Esophagus muscularis mucosa (tissue), 4 donors: Measurements from ENCODE around the gene PROCA1. TPM values are rescaled to one million over a fixed set of nuclear protein-coding genes. Genes with fewer than 3 reads are reported as not detected.

Source experiments
- DNase-seq: peaks from one replicate; pipeline ENCODE4 v3.0.0-alpha.2; 2017; ENCODE audit errors: extremely low spot score
- H3K27ac ChIP-seq, 4 donors: fragments of 200-600 bp; sonication (generic); replicated peaks in 1 of 4; 1 replicate in 3 of 4; 2 replicates in 1 of 4; pipeline ENCODE4 v1.5.1; 2016 to 2019; ENCODE audit warnings: mild to moderate bottlenecking in 1 of 4
- H3K27me3 ChIP-seq, 4 donors: fragments of 200-600 bp; sonication (generic); one replicate each; pipeline versions ENCODE4 v1.5.1 to v1.6.0; 2016 to 2019
- H3K36me3 ChIP-seq, 4 donors: fragments of 200-600 bp; sonication (generic); one replicate each; pipeline ENCODE4 v1.5.1; 2016 to 2019
- H3K4me1 ChIP-seq, 4 donors: fragments of 200-600 bp; sonication (generic); one replicate each; pipeline ENCODE4 v1.5.1; 2016 to 2019
- H3K4me3 ChIP-seq, 4 donors: fragments of 200-600 bp; sonication (generic); 1 replicate in 2 of 4; 2 replicates in 2 of 4; pipeline ENCODE4 v1.5.1; 2016 to 2019; ENCODE audit warnings: mild to moderate bottlenecking in 4 of 4, moderate library complexity in 1 of 4
- H3K9me3 ChIP-seq, 4 donors: fragments of 200-600 bp; sonication (generic); 1 replicate in 3 of 4; 2 replicates in 1 of 4; pipeline ENCODE4 v1.5.1; 2016 to 2019
- CTCF ChIP-seq, 3 experiments: fragments of 200-600 bp in 2 of 3; fragments of 450-650 bp in 1 of 3; sonication (generic) in 2 of 3; IDR thresholded peaks; one replicate each; pipeline ENCODE4 v1.5.1; 2017 to 2019; ENCODE audit warnings: antibody characterized with exemption in 3 of 3, mild to moderate bottlenecking in 2 of 3, moderate library complexity in 1 of 3
- EP300 ChIP-seq: sonication (generic); formaldehyde crosslinking; IDR thresholded peaks from one replicate; pipeline ENCODE4 v1.6.1; 2017; ENCODE audit warnings: antibody characterized with exemption
- POLR2A ChIP-seq: fragments of 450-650 bp; IDR thresholded peaks from one replicate; pipeline ENCODE4 v1.6.1; 2017; ENCODE audit warnings: antibody characterized with exemption, moderate library complexity, mild to moderate bottlenecking, low read depth
- POLR2AphosphoS5 ChIP-seq, 2 donors: sonication (generic); formaldehyde crosslinking; IDR thresholded peaks; one replicate each; pipeline ENCODE4 v1.6.1; 2017; ENCODE audit warnings: antibody characterized with exemption in 2 of 2
- WGBS: methylation state at CpG from one replicate; pipeline ENCODE4 v1.1.5; 2018; 5-methylcytosine and 5-hydroxymethylcytosine counted together
- intact Hi-C: fragments of 100-400 bp; cut with DNase I; formaldehyde crosslinking; loops from one replicate; pipeline ENCODE4 v1.15.1; 2023
- total RNA-seq, 4 donors: library from RNA; depleted of rRNA; stranded (reverse); fragments of >200 nt; gene quantifications; one replicate each; pipeline versions ENCODE4 v1.1.0 to v1.2.1, GENCODE V29; 2016

PROCA1 gene
- total RNA-seq, 4 donors from 2014 or later = 0.50 to 2.1 (median 0.85) TPM

GRCh38 chr17:28705728-28706334, 5.9 kb downstream of the PROCA1 start:
- intact Hi-C loops = loop anchor here (5.0 kb wide), 1 partner anchor 44 kb away; the partner anchor contains the start of genes SDF2 and SUPT6H
- Histone ChIP-seq H3K4me1 (peaks cover 6 to 14% (median 11%) of the 10 kb centered on the region in 4 donors), H3K9me3 (no peaks in the 10 kb centered on the region), H3K27ac (no peak overlapping the region), H3K27me3 (no peaks in the 10 kb centered on the region), H3K4me3 (no peak overlapping the region), H3K36me3 (peaks cover 24 to 42% (median 38%) of the 10 kb centered on the region in 4 donors)
- TF ChIP-seq POLR2A = no peak
- TF ChIP-seq POLR2AphosphoS5 (IDR thresholded peaks at IDR 0.05) = peak in 1 of 2 donors; percentile 20
- 77% methylated on average over 10 of the region's 10 CpGs for WGBS
- DNase-seq = no peak

GRCh38 chr17:28705074-28705659, 6.5 kb downstream of the PROCA1 start:
- Histone ChIP-seq H3K4me1 (peaks cover 2 to 8% (median 5%) of the 10 kb centered on the region in 4 donors), H3K27ac (no peak overlapping the region), H3K36me3 (peaks cover 31 to 49% (median 45%) of the 10 kb centered on the region in 4 donors), H3K4me3 (no peak overlapping the region), H3K27me3 (no peaks in the 10 kb centered on the region), H3K9me3 (no peaks in the 10 kb centered on the region)
- intact Hi-C loops = loop anchor here (5.0 kb wide), 1 partner anchor 43 kb away; the partner anchor contains the start of genes SDF2 and SUPT6H
- TF ChIP-seq POLR2AphosphoS5 (IDR thresholded peaks at IDR 0.05) (no peak), CTCF (IDR thresholded peaks at IDR 0.05) (no peak), POLR2A (no peak), EP300 (no peak)
- WGBS = 79% methylated on average over 5 of the region's 5 CpGs
- no peak for DNase-seq

GRCh38 chr17:28704219-28704858, 7.3 kb downstream of the PROCA1 start:
- 89% methylated on average over 11 of the region's 14 CpGs for WGBS
- intact Hi-C loops = no loop called here
- Histone ChIP-seq H3K4me1 (no peaks in the 10 kb centered on the region), H3K4me3 (no peak overlapping the region), H3K27ac (no peak overlapping the region), H3K36me3 (peaks cover 39 to 57% (median 53%) of the 10 kb centered on the region in 4 donors), H3K27me3 (no peaks in the 10 kb centered on the region), H3K9me3 (no peaks in the 10 kb centered on the region)
- no peak for DNase-seq
- TF ChIP-seq EP300 (no peak), POLR2A (no peak), POLR2AphosphoS5 (IDR thresholded peaks at IDR 0.05) (no peak), CTCF (IDR thresholded peaks at IDR 0.05) (no peak)

GRCh38 chr17:28703552-28704218, 8.0 kb downstream of the PROCA1 start:
- no peak overlapping the region for H3K27ac ChIP-seq
- 82% methylated on average over 16 of the region's 16 CpGs for WGBS
- peaks cover 46 to 64% (median 60%) of the 10 kb centered on the region in 4 donors for H3K36me3 ChIP-seq
- no peak overlapping the region for H3K4me3 ChIP-seq
- no peak for DNase-seq
- H3K9me3 ChIP-seq = no peaks in the 10 kb centered on the region
- H3K4me1 ChIP-seq = no peaks in the 10 kb centered on the region
- intact Hi-C loops = no loop called here
- no peak for TF ChIP-seq POLR2A
- TF ChIP-seq CTCF (IDR thresholded peaks at IDR 0.05) = no peak
- TF ChIP-seq POLR2AphosphoS5 (IDR thresholded peaks at IDR 0.05) = no peak
- no peak for TF ChIP-seq EP300
- H3K27me3 ChIP-seq = no peaks in the 10 kb centered on the region

- Histone ChIP-seq H3K9me3 (no peaks in the 10 kb centered on the region), H3K4me1 (no peaks in the 10 kb centered on the region), H3K4me3 (no peak overlapping the region), H3K36me3 (peaks cover 55 to 73% (median 69%) of the 10 kb centered on the region in 4 donors), H3K27me3 (no peaks in the 10 kb centered on the region), H3K27ac (no peak overlapping the region)
- intact Hi-C loops = no loop called here
- 67% methylated on average over 3 of the region's 3 CpGs for WGBS
- no peak for DNase-seq
- TF ChIP-seq CTCF (IDR thresholded peaks at IDR 0.05) = no peak
- no peak for TF ChIP-seq POLR2A
- no peak for TF ChIP-seq POLR2AphosphoS5 (IDR thresholded peaks at IDR 0.05)
- TF ChIP-seq EP300 = no peak
Measured at GRCh38 chr17:28702752-28703150, 8.9 kb downstream of the PROCA1 start.
